Measurements from ENCODE around the gene TRIM45. TPM values are rescaled to one million over a fixed set of nuclear protein-coding genes. Genes with fewer than 3 reads are reported as not detected.

Gene TRIM45
- total and polyA plus RNA-seq, 4 donors: 6.8 to 16.7 (median 12.4) TPM

DNA sequence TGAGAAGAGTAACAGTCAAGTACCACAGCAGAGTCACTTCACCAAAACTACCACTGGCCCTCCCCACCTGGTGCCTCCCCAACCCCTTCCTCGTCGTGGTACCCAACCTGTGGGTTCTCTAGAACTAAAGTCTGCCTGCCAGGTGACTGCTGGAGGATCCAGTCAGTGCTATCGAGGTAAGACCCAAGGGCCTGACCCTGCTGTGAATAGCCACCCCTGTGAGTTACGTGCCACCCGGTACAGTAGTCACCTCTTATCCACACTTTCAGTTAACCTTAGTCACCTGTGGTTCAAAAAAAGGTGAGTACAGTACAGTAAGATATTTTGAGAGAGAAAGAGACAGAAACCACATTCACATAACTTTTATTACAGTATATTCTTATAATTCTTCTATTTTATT, 44.9 kb downstream of the TRIM45 start:
- Histone ChIP-seq H3K4me1 (ENCODE audit: control insufficient read depth, insufficient read depth, low read length) (no peaks in the 10 kb centered on the region), H3K27ac (ENCODE audit: low read depth, low read length) (no peak overlapping the region), H3K9me3 (ENCODE audit: control insufficient read depth, insufficient read depth, low read length) (no peaks in the 10 kb centered on the region), H3K36me3 (ENCODE audit: control insufficient read depth, insufficient read depth, low read length) (peaks cover 4% of the 10 kb centered on the region), H3K27me3 (ENCODE audit: control insufficient read depth, insufficient read depth, low read length) (no peaks in the 10 kb centered on the region), H3K4me3 (ENCODE audit: low read depth, low read length) (no peak overlapping the region)
- WGBS (ENCODE audit: insufficient coverage): 100% methylated on average over 3 of the region's 5 CpGs
- DNase-seq (ENCODE audit: low read depth in 4 of 6, low spot score in 6 of 6): no peak

DNA sequence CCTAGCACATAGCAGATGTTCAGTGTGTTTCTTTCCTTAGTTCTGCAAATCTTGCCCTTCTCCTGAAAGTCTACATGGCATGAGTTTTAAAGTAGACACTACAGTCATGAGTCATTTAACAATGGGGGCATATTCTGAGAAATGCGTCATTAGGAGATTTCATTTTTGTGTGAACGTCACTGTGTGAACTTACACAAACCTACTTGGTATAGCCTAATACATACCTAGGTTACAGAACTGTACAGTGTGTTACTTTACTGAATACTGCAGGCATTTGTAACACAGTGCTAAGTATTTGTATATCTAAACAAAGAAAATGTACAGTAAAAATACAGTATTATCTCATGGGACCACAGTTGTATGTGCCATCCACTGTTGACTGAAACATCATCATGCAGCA, 51.4 kb downstream of the TRIM45 start:
- no peak for DNase-seq (ENCODE audit: low read depth in 4 of 6, low spot score in 6 of 6)
- no peak overlapping the region for H3K27ac ChIP-seq (ENCODE audit: low read depth, low read length)
- H3K4me1 ChIP-seq (ENCODE audit: control insufficient read depth, insufficient read depth, low read length): no peaks in the 10 kb centered on the region
- no CpG with 5 or more reads among the region's 2 CpGs for WGBS (ENCODE audit: insufficient coverage)
- no peaks in the 10 kb centered on the region for H3K27me3 ChIP-seq (ENCODE audit: control insufficient read depth, insufficient read depth, low read length)
- H3K4me3 ChIP-seq (ENCODE audit: low read depth, low read length): no peak overlapping the region
- H3K36me3 ChIP-seq (ENCODE audit: control insufficient read depth, insufficient read depth, low read length): no peaks in the 10 kb centered on the region
- no peaks in the 10 kb centered on the region for H3K9me3 ChIP-seq (ENCODE audit: control insufficient read depth, insufficient read depth, low read length)

GRCh38 chr1:117069220-117069844, 52.2 kb downstream of the TRIM45 start:
- Histone ChIP-seq H3K27me3 (ENCODE audit: control insufficient read depth, insufficient read depth, low read length) (no peaks in the 10 kb centered on the region), H3K4me3 (ENCODE audit: low read depth, low read length) (no peak overlapping the region), H3K36me3 (ENCODE audit: control insufficient read depth, insufficient read depth, low read length) (no peaks in the 10 kb centered on the region), H3K9me3 (ENCODE audit: control insufficient read depth, insufficient read depth, low read length) (no peaks in the 10 kb centered on the region), H3K27ac (ENCODE audit: low read depth, low read length) (no peak overlapping the region), H3K4me1 (ENCODE audit: control insufficient read depth, insufficient read depth, low read length) (no peaks in the 10 kb centered on the region)
- DNase-seq (ENCODE audit: low read depth in 4 of 6, low spot score in 6 of 6): no peak
- WGBS (ENCODE audit: insufficient coverage): 86% methylated on average over 3 of the region's 4 CpGs

DNA sequence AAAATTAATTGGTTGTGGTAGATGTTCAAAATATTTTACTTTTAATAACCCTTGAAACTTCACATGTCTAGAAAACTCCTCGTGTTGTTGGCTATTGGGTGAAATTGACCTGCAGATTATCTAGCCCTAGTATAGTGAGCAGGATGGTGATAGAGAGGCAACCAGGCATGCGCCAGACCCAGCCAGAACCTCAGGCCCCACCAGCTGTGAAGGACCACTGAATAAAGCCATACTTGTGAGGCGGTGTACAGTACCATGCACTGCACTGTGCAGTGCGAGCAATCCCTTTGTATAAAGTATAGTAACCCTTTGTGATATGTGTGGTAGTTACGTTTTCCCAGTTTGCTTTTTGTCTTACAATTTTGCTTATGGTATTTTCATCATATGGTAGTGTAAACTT, 53.0 kb downstream of the TRIM45 start:
- Histone ChIP-seq H3K36me3 (ENCODE audit: control insufficient read depth, insufficient read depth, low read length) (no peaks in the 10 kb centered on the region), H3K27ac (ENCODE audit: low read depth, low read length) (no peak overlapping the region), H3K4me1 (ENCODE audit: control insufficient read depth, insufficient read depth, low read length) (no peaks in the 10 kb centered on the region), H3K9me3 (ENCODE audit: control insufficient read depth, insufficient read depth, low read length) (no peaks in the 10 kb centered on the region), H3K4me3 (ENCODE audit: low read depth, low read length) (no peak overlapping the region), H3K27me3 (ENCODE audit: control insufficient read depth, insufficient read depth, low read length) (no peaks in the 10 kb centered on the region)
- peak in 2 of 6 donors; percentile 60 to 68 for DNase-seq (ENCODE audit: low read depth in 4 of 6, low spot score in 6 of 6)
- WGBS (ENCODE audit: insufficient coverage): 80% methylated on average over 1 of the region's 5 CpGs

DNA sequence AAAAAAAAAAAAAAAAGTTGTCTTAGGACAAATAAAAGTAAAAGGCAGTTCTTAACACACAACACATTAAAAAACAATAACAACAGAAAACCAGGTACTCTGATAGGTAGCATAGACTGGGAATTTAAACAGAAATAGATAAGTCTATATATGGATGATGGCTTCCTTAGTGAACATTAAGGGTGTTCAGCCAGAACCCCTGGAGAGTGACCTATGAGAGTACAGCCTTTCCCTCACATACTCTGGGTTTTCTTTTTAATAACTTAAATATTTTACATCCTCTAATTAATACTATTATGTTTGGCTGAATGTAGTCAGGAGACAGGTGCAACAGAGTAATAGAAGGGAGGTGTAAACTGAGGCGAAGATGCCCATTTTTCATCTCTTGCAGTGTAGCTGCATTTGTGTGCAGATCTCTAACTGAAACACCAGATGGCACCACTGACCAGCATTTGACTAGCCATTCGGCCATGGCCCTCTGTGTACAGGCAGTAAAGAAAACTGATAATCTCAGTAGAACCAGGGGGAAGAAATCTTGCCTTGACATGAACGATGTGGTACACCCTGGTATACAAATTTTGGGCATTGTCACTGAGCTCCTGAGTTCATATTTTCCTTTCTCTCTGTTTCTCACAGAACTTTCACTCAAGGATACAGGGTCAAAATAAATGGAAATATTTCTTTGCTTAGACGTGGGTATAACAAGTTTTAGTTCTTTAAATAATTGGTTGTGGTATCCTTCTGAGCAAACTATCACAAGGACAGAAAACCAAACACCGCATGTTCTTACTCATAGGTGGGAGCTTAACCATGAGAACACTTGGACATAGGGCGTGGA, 53.8 kb downstream of the TRIM45 start:
- Histone ChIP-seq H3K27ac (ENCODE audit: low read depth, low read length) (no peak overlapping the region), H3K9me3 (ENCODE audit: control insufficient read depth, insufficient read depth, low read length) (no peaks in the 10 kb centered on the region), H3K36me3 (ENCODE audit: control insufficient read depth, insufficient read depth, low read length) (no peaks in the 10 kb centered on the region), H3K4me1 (ENCODE audit: control insufficient read depth, insufficient read depth, low read length) (no peaks in the 10 kb centered on the region), H3K27me3 (ENCODE audit: control insufficient read depth, insufficient read depth, low read length) (no peaks in the 10 kb centered on the region), H3K4me3 (ENCODE audit: low read depth, low read length) (no peak overlapping the region)
- WGBS (ENCODE audit: insufficient coverage): 20% methylated on average over 1 of the region's 6 CpGs
- peak in 3 of 6 donors; percentile 45 to 89 (median 82) for DNase-seq (ENCODE audit: low read depth in 4 of 6, low spot score in 6 of 6)

- Histone ChIP-seq H3K4me1 (ENCODE audit: control insufficient read depth, insufficient read depth, low read length) (no peaks in the 10 kb centered on the region), H3K9me3 (ENCODE audit: control insufficient read depth, insufficient read depth, low read length) (no peaks in the 10 kb centered on the region), H3K27me3 (ENCODE audit: control insufficient read depth, insufficient read depth, low read length) (no peaks in the 10 kb centered on the region), H3K36me3 (ENCODE audit: control insufficient read depth, insufficient read depth, low read length) (no peaks in the 10 kb centered on the region), H3K4me3 (ENCODE audit: low read depth, low read length) (no peak overlapping the region), H3K27ac (ENCODE audit: low read depth, low read length) (no peak overlapping the region)
- WGBS (ENCODE audit: insufficient coverage): 60% methylated on average over 3 of the region's 6 CpGs
- DNase-seq (ENCODE audit: low read depth in 4 of 6, low spot score in 6 of 6): no peak
These were observed 55.2 kb downstream of the TRIM45 start for GRCh38 chr1:117066367-117066766.

DNA sequence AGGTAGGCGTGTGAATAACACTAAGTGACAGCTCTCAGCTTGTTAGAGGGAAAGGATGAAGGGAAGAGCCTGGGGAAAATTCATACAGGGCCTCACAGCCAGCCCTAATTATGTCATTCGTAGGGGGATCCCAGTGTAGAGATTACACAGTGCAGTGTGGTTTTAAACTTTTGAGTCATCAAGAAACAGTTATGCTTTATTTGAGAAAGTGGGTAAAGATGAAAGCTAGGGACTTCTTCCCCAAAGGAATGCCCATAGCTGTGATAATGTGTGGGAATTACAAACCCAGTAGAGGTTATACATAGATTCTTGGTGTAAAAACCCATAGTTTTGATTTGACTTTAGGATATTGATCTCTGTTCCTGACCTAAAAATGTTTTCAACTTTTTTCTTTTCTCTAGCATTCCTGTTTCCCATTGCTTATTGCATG, 59.5 kb downstream of the TRIM45 start:
- no peaks in the 10 kb centered on the region for H3K36me3 ChIP-seq (ENCODE audit: control insufficient read depth, insufficient read depth, low read length)
- H3K4me3 ChIP-seq (ENCODE audit: low read depth, low read length): no peak overlapping the region
- no peak overlapping the region for H3K27ac ChIP-seq (ENCODE audit: low read depth, low read length)
- no peaks in the 10 kb centered on the region for H3K9me3 ChIP-seq (ENCODE audit: control insufficient read depth, insufficient read depth, low read length)
- H3K4me1 ChIP-seq (ENCODE audit: control insufficient read depth, insufficient read depth, low read length): peaks cover 10% of the 10 kb centered on the region
- no peaks in the 10 kb centered on the region for H3K27me3 ChIP-seq (ENCODE audit: control insufficient read depth, insufficient read depth, low read length)
- WGBS (ENCODE audit: insufficient coverage): 63% methylated on average over 1 of the region's 2 CpGs
- DNase-seq (ENCODE audit: low read depth in 4 of 6, low spot score in 6 of 6): no peak

Small RNAs within 50 kb of the gene (small RNA-seq; reads per million reads assigned to genes)
- 1.8 reads per million, percentile 88 among the genes with 10 or more reads in this experiment for gene MIR942 (ENCODE audit: low replicate concordance)

Other genes with a start within 250 kb of the TRIM45 start
- 10 to 100 TPM; 64.4 to 83.2 TPM for gene PTGFRN, start 211.8 kb downstream of the TRIM45 start, total RNA-seq
- gene PTGFRN, start 211.8 kb downstream of the TRIM45 start, polyA plus RNA-seq (ENCODE audit: insufficient read length in 2 of 2): 10 to 100 TPM; 47.1 to 75.8 TPM
- gene CD101, start 120.0 kb downstream of the TRIM45 start, total RNA-seq: 1 to 10 TPM; 1.4 to 3.0 TPM
- gene CD101, start 120.0 kb downstream of the TRIM45 start, polyA plus RNA-seq (ENCODE audit: insufficient read length in 2 of 2): 1 to 10 TPM; 4.9 to 6.5 TPM
- 10 to 100 TPM in 1 of 2 donors, 1 to 10 TPM in 1; 9.8 to 10.7 TPM for gene TTF2, start 61.4 kb downstream of the TRIM45 start, total RNA-seq
- gene TTF2, start 61.4 kb downstream of the TRIM45 start, polyA plus RNA-seq (ENCODE audit: insufficient read length in 2 of 2): 1 to 10 TPM; 6.8 to 7.2 TPM
- gene VTCN1, start 89.2 kb upstream of the TRIM45 start, total RNA-seq: under 1 TPM; 0.33 to 0.50 TPM
- gene VTCN1, start 89.2 kb upstream of the TRIM45 start, polyA plus RNA-seq (ENCODE audit: insufficient read length in 2 of 2): under 1 TPM; 0.69 to 0.82 TPM
- 100 to 1,000 TPM in 1 of 2 donors, 10 to 100 TPM in 1; 64.2 to 105 TPM for gene MAN1A2, start 245.7 kb upstream of the TRIM45 start, total RNA-seq
- gene MAN1A2, start 245.7 kb upstream of the TRIM45 start, polyA plus RNA-seq (ENCODE audit: insufficient read length in 2 of 2): 10 to 100 TPM; 27.5 to 39.9 TPM